GM08714 (cell line): Measurements from ENCODE around the gene PRDM9.
"Not testable (repeated sequence)": the region's sequence is repeated elsewhere in the genome, so short reads cannot be mapped to it uniquely, and the experiment has no call there.

Experiments used
- H3K4me3 ChIP-seq: fragments of 200-500 bp; sonication (Bioruptor generic); 2 replicates; pipeline ENCODE4 v1.5.1; 2014; ENCODE audit warnings: mild to moderate bottlenecking, low read length, inconsistent platforms
- ZNF274 ChIP-seq: IDR thresholded peaks from 2 replicates; pipeline ENCODE4 v1.6.1; 2012; ENCODE audit warnings: mild to moderate bottlenecking, low read depth, low read length

PRDM9 gene

DNA sequence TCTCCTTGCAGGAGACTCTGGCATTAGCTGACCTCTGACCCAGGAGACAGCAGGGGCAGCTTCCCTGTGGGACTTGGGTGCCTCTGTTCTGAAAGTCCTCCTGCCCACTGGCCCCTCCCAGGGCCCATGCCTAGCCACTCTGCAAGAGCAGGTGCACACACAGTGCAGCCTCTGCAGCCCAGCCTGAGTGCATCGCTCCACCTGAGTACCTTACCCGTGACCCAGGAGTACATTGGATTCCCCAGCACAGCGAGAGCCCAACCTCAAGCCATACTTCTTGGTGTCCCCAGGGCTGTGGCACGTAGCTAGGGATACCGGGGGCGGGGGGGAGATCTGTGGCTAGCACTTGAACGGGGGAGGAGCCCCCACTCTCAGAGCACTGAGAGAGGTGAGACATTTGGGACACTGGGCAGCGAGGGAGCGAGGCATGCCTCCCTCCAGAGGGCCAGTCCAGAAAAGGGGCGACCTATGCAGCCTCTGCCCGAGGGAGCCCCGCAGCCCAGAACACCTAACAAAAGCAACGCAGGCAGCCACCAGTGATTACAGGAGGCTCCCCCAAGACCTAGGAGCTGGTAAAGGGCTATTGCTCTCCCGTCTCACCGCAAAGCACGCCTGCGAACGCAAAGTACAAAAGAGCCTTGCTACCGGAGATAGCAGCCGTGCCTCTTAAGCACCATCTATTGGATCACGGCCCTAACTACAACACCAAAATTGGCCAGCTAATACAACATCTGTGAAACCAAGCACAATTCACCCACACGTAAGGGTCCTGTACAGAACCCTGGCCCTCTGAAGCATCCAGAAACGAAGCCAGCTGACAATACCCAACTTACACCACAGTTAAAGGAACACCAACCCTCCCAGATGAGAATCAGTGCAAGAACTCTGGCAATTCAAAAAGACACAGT is 826 bp upstream of the PRDM9 start:
- no peak overlapping the region for H3K4me3 ChIP-seq
- no peak for TF ChIP-seq ZNF274

DNA sequence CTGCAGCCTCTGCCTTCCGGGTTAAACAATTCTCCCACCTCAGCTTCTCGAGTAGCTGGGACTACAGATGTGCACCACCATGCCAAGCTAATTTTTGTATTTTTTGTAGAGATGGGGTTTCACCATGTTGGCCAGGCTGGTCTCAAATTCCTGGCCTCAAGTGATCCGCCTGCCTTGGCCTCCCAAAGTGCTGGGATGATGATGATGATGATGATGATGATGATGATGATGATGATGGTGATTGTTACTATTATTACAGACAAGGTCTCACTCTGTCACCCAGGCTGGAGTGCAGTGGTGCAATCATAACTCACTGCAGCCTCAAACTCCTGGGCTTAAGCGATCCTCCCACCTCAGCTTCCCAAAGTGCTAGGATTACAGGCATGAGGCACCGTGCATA is 3.0 kb downstream of the PRDM9 start:
- H3K4me3 ChIP-seq, result not testable (repeated sequence)

DNA sequence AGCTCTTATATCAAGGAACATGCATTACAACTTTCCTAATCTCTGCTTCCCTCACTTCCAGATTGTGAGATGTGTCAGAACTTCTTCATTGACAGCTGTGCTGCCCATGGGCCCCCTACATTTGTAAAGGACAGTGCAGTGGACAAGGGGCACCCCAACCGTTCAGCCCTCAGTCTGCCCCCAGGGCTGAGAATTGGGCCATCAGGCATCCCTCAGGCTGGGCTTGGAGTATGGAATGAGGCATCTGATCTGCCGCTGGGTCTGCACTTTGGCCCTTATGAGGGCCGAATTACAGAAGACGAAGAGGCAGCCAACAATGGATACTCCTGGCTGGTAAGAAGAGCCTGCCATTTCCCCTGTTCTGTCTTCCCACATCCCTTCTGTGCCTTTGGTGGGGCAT is 15.1 kb downstream of the PRDM9 start:
- TF ChIP-seq ZNF274, result no peak
- H3K4me3 ChIP-seq, result no peak overlapping the region

DNA sequence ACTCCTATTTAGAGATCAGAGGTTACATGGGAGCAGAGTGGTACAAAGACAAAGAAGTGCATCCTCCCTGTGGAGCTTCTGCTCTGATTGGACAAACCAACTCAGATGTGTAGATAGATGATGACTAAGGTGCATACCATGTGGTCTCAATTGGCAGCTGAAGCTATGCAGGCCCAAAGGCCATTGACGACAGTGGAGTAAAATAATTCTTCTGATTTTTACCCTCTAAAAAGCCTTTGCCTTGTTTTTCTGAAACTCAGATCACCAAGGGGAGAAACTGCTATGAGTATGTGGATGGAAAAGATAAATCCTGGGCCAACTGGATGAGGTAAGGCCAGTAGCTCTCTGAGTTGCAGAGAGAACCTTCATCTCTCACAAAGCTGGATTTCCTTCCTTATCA is 15.6 kb downstream of the PRDM9 start:
- H3K4me3 ChIP-seq, result no peak overlapping the region
- no peak for TF ChIP-seq ZNF274

DNA sequence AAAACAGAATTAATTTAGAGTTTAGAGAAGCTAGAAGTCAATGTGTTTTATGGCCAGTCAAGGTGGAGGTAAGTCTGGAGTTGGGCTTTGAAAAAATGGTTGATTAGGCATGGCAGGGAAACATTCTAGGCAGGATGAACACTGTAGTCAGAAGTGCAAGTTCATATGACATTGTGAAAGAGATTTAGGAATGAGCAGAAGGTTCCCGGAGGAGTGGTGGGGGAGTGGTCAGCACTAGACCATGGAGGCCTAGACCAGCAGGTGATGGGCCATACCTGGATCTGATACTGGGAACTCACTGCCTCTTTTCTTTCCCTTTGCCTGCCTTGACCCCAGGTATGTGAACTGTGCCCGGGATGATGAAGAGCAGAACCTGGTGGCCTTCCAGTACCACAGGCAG is 16.6 kb downstream of the PRDM9 start:
- H3K4me3 ChIP-seq, result no peak overlapping the region
- no peak for TF ChIP-seq ZNF274

DNA sequence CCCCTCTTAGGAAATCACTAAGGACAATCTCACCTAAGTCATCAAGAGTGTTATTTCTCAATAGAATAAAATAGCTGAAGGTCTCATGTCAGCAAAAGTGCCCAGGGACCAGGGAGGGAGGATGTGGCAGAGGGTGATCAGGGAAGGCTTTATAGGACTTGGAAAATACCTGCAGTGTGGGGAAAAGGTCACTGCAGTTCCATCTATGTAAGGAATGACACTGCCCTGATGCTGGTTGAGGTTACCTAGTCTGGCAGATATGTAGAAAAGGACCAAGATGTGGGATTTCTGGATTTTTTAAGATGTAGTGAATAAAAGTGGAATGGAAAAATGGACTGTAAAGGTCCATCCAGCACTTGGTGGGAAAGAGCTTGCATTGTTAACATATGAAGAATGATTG is 18.3 kb downstream of the PRDM9 start:
- no peak for TF ChIP-seq ZNF274
- no peak overlapping the region for H3K4me3 ChIP-seq

DNA sequence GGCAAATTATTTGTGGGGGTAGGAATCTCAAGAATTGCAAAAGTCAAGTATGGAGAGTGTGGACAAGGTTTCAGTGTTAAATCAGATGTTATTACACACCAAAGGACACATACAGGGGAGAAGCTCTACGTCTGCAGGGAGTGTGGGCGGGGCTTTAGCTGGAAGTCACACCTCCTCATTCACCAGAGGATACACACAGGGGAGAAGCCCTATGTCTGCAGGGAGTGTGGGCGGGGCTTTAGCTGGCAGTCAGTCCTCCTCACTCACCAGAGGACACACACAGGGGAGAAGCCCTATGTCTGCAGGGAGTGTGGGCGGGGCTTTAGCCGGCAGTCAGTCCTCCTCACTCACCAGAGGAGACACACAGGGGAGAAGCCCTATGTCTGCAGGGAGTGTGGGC is 19.2 kb downstream of the PRDM9 start:
- H3K4me3 ChIP-seq, result not testable (repeated sequence)

DNA sequence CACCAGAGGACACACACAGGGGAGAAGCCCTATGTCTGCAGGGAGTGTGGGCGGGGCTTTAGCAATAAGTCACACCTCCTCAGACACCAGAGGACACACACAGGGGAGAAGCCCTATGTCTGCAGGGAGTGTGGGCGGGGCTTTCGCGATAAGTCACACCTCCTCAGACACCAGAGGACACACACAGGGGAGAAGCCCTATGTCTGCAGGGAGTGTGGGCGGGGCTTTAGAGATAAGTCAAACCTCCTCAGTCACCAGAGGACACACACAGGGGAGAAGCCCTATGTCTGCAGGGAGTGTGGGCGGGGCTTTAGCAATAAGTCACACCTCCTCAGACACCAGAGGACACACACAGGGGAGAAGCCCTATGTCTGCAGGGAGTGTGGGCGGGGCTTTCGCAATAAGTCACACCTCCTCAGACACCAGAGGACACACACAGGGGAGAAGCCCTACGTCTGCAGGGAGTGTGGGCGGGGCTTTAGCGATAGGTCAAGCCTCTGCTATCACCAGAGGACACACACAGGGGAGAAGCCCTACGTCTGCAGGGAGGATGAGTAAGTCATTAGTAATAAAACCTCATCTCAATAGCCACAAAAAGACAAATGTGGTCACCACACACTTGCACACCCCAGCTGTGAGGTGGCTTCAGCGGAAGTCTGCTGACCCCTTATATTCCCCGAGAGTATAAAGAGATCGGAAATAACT is 20.0 kb downstream of the PRDM9 start:
- not testable (repeated sequence) for H3K4me3 ChIP-seq

DNA sequence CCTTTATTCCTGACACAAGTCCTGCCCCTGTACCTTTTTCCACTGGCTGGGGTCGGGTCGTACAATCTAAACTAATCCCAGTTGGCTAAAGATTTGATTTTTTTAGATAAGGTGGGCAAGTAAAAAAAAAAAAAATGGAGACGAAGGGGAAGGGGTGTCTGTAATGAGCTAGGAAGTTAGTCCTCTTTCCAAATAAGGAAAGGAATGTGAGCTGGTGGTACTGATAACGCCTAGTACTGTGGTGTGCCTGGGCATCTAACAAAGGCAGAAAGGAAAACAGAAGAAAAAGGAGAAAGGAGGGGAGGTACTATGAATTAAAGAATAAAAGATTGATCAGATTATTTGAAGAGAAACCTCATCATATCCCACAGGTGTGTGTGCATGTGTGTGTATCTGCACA is 21.3 kb downstream of the PRDM9 start:
- H3K4me3 ChIP-seq, result no peak overlapping the region
- no peak for TF ChIP-seq ZNF274

DNA sequence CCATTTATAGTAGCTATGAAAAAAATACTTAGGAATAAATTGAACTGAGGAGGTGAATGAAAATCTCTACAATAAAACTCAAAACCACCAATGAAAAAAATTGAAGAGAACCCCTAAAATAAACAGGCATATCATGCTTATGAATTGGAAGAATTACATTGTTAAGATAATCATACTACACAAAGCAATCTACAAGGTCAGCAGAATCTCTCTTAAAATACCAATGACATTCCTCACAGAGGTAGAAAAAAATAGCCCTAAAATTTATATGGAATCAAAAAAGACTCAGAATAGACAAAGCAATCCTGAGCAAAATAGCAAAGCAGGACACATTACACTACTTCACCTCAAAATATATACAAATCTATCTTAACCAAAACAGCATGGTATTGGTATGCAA is 23.2 kb downstream of the PRDM9 start:
- no peak for TF ChIP-seq ZNF274
- H3K4me3 ChIP-seq, result no peak overlapping the region

DNA sequence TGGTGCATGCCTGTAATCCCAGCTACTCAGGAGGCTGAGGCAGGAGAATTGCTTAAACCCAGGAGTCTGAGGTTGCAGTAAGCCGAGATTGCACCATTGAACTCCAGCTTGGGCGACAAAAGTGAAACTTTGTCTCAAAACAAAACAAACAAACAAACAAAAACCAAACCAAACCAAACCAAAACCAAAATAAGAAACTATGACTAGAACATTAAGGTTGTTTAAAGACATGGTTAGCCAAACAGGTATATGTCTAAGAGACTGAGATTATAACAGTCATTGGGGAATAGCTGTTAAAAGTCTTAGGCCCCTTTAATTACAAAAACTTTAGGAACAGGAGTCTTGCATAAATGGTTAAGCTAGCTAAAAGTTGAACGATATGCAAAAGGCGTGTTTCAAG is 63.6 kb downstream of the PRDM9 start:
- H3K4me3 ChIP-seq, result no peak overlapping the region
- no peak for TF ChIP-seq ZNF274
